K562 (cell line): Measurements from ENCODE around the gene GATB. TPM values are rescaled to one million over a fixed set of nuclear protein-coding genes. Genes with fewer than 3 reads are reported as not detected.

Source experiments
- ATF6 ChIP-seq: sonication (generic); formaldehyde crosslinking; IDR thresholded peaks from 2 replicates; pipeline ENCODE4 v1.4.0; 2020; ENCODE audit warnings: mild to moderate bottlenecking, missing genetic modification reagents
- ATF7 ChIP-seq: fragments of 450-650 bp; IDR thresholded peaks from 2 replicates; pipeline ENCODE4 v1.7.1; 2014; ENCODE audit warnings: mild to moderate bottlenecking, moderate library complexity
- C11orf30 ChIP-seq: fragments of 450-650 bp; IDR thresholded peaks from 2 replicates; pipeline ENCODE4 v1.6.1; 2016; ENCODE audit warnings: low read depth, mild to moderate bottlenecking
- CHD1 ChIP-seq: fragments of 200-600 bp; sonication (generic); IDR thresholded peaks from one replicate; pipeline ENCODE4 v1.6.1; 2012; ENCODE audit warnings: mild to moderate bottlenecking, moderate library complexity, low read length, inconsistent platforms
- CHD2 ChIP-seq: IDR thresholded peaks from 2 replicates; pipeline ENCODE4 v1.6.1; 2011; ENCODE audit warnings: low read depth, low read length
- HMGN3 ChIP-seq: IDR thresholded peaks from 2 replicates; pipeline ENCODE4 v1.6.1; 2011; ENCODE audit warnings: borderline replicate concordance, low read depth, mild to moderate bottlenecking, mixed read lengths, low read length; ENCODE audit not compliant: insufficient read length; ENCODE audit errors: extremely low read depth
- ID3 ChIP-seq, 2 experiments: fragments of 250-450 bp in 1 of 2; fragments of 450-650 bp in 1 of 2; sonication (Bioruptor Pico) in 1 of 2; IDR thresholded peaks; 2 replicates each; pipeline versions ENCODE4 v1.6.1 to v1.8.0; 2016 to 2021; ENCODE audit warnings: mild to moderate bottlenecking in 2 of 2, moderate library complexity in 2 of 2, missing compliant biosample characterization in 1 of 2, missing genetic modification characterization in 1 of 2
- MEIS2 ChIP-seq: fragments of 450-650 bp; IDR thresholded peaks from 2 replicates; pipeline ENCODE4 v1.6.1; 2014; ENCODE audit warnings: mild to moderate bottlenecking; ENCODE audit not compliant: partially characterized antibody
- MIER1 ChIP-seq: fragments of 450-650 bp; IDR thresholded peaks from 2 replicates; pipeline ENCODE4 v1.6.1; 2016; ENCODE audit warnings: antibody characterized with exemption, mild to moderate bottlenecking, low read depth
- MTF1 ChIP-seq: fragments of 250-450 bp; sonication (Bioruptor Pico); IDR thresholded peaks from 2 replicates; pipeline ENCODE4 v1.9.0; 2021; ENCODE audit warnings: moderate library complexity, mild to moderate bottlenecking, inconsistent platforms, borderline replicate concordance
- NCOA4 ChIP-seq: fragments of 450-650 bp; IDR thresholded peaks from 2 replicates; pipeline ENCODE4 v1.6.1; 2018; ENCODE audit warnings: mild to moderate bottlenecking; ENCODE audit not compliant: partially characterized antibody
- NFE2 ChIP-seq: IDR thresholded peaks from 2 replicates; pipeline ENCODE4 v1.6.1; 2014; ENCODE audit warnings: antibody characterized with exemption, low read depth
- NRF1 ChIP-seq, 2 experiments: fragments of 450-650 bp; IDR thresholded peaks in 1 of 2; conservative IDR thresholded peaks in 1 of 2; 2 replicates each; pipeline ENCODE4 v1.6.1; 2014; ENCODE audit warnings: mild to moderate bottlenecking in 2 of 2
- POLR2B ChIP-seq: fragments of 450-650 bp; IDR thresholded peaks from 2 replicates; pipeline ENCODE4 v1.6.1; 2018; ENCODE audit warnings: low read depth; ENCODE audit not compliant: partially characterized antibody
- SLC30A9 ChIP-seq: fragments of 250-450 bp; sonication (Bioruptor Pico); IDR thresholded peaks from 2 replicates; pipeline ENCODE4 v1.8.0; 2022; ENCODE audit warnings: mild to moderate bottlenecking, moderate library complexity
- SRSF3 ChIP-seq: fragments of 200-400 bp; formaldehyde crosslinking; IDR thresholded peaks from 2 replicates; pipeline ENCODE4 v1.6.1; 2016; ENCODE audit warnings: mild to moderate bottlenecking, low read length, moderate library complexity; ENCODE audit not compliant: insufficient read depth
- TAF1 ChIP-seq: IDR thresholded peaks from 2 replicates; pipeline ENCODE4 v1.6.1; 2011; ENCODE audit warnings: mild to moderate bottlenecking, low read length, moderate library complexity; ENCODE audit not compliant: insufficient read depth, control insufficient read depth, severe bottlenecking; ENCODE audit errors: extremely low read depth
- TEAD4 ChIP-seq, 2 experiments: sonication (generic) in 1 of 2; formaldehyde crosslinking in 1 of 2; IDR thresholded peaks; 2 replicates each; pipeline versions ENCODE4 v1.6.1 to v1.8.0; 2012 to 2022; ENCODE audit warnings: borderline replicate concordance in 1 of 2, inconsistent platforms in 1 of 2, low read length in 1 of 2, mild to moderate bottlenecking in 1 of 2, missing genetic modification reagents in 1 of 2
- ZBTB43 ChIP-seq: sonication (generic); formaldehyde crosslinking; IDR thresholded peaks from 2 replicates; pipeline ENCODE4 v1.8.0; 2023; ENCODE audit warnings: mild to moderate bottlenecking, missing genetic modification reagents
- ZFP36 ChIP-seq: fragments of 150-350 bp; IDR thresholded peaks from 2 replicates; pipeline ENCODE4 v1.6.1; 2018; ENCODE audit warnings: low read length, low read depth; ENCODE audit not compliant: partially characterized antibody
- ZNF239 ChIP-seq: fragments of 250-450 bp; sonication (Bioruptor Pico); IDR thresholded peaks from 2 replicates; pipeline ENCODE4 v1.4.0; 2020; ENCODE audit warnings: mild to moderate bottlenecking
- ZNF695 ChIP-seq: fragments of 450-650 bp; formaldehyde crosslinking; IDR thresholded peaks from 2 replicates; pipeline ENCODE4 v1.4.0; 2020; ENCODE audit warnings: mild to moderate bottlenecking, moderate library complexity
- ZNF707 ChIP-seq: fragments of 250-450 bp; sonication (Bioruptor Pico); conservative IDR thresholded peaks from 2 replicates; pipeline ENCODE4 v1.8.0; 2022; ENCODE audit warnings: inconsistent platforms, mild to moderate bottlenecking, moderate library complexity
- polyA plus RNA-seq, 8 experiments: library from polyadenylated mRNA; depleted of rRNA in 4 of 8; stranded (reverse) in 5 of 8; unstranded in 3 of 8; fragments of >200 nt; fragmentation: Nextera tagmentation in 2 of 8; fragmentation: Illumina TruSeq in 1 of 8; extraction: Ambion mirVana in 2 of 8; extraction: Trizol in 1 of 8; gene quantifications; 2 replicates each; pipeline versions ENCODE4 v1.2.1 to v1.2.3, GENCODE V29; 2011 to 2014; ENCODE audit warnings: inconsistent platforms in 1 of 8, missing spikeins in 1 of 8
- total RNA-seq, 7 experiments: library from RNA; depleted of rRNA in 6 of 7; stranded (reverse); fragments of >200 nt in 6 of 7; fragmentation: Illumina TruSeq in 2 of 7; extraction: Trizol in 2 of 7; gene quantifications; 2 replicates each; pipeline versions ENCODE4 v1.2.1 to v1.2.3, GENCODE V29; 2011 to 2021; ENCODE audit warnings: low replicate concordance in 1 of 7

The GATB gene
- total and polyA plus RNA-seq, 9 of the 15 experiments (the other 6 are each of a cell fraction or from before 2014, with no cell fraction given) = 15.3 to 31.8 (median 26.2) TPM

GRCh38 chr4:151760712-151761661 lies at the start of gene GATB (continued):
- TF ChIP-seq ZBTB43 (CRISPR knock-in tag) (no peak), NFE2 (peak; percentile 43; the same call in 1 of the 2 replicates), ATF6 (CRISPR knock-in tag) (no peak), TAF1 (peak; percentile 87), CHD1 (no peak), TEAD4 (IDR thresholded peaks at IDR 0.05; ENCODE audit: low read length) (peak; percentile 39), TEAD4 (CRISPR knock-in tag; IDR thresholded peaks at IDR 0.05; ENCODE audit: borderline replicate concordance) (no peak), SRSF3 (no peak), MEIS2 (no peak), ZNF707 (no peak), ZNF695 (CRISPR knock-in tag) (no peak), POLR2B (peak; percentile 43), MIER1 (no peak), CHD2 (no peak), ZNF239 (CRISPR knock-in tag) (peak; percentile 8; the same call in 1 of the 2 replicates), HMGN3 (no peak), MTF1 (CRISPR knock-in tag) (no peak), SLC30A9 (CRISPR knock-in tag) (no peak), C11orf30 (peak; percentile 100), ATF7 (peak; percentile 66), NCOA4 (no peak), ZFP36 (peak; percentile 54), ID3 (CRISPR knock-in tag; IDR thresholded peaks at IDR 0.05) (no peak), ID3 (tag; IDR thresholded peaks at IDR 0.05) (no peak), NRF1 (conservative IDR thresholded peaks at IDR 0.05 in 1 of 2, IDR thresholded peaks at IDR 0.05 in 1 of 2) (peak in 1 of 2 experiments; percentile 31; a peak in 2 of 4 replicates)
